ENCODE results near the gene SNRK. TPM values are rescaled to one million over a fixed set of nuclear protein-coding genes. Genes with fewer than 3 reads are reported as not detected.

Gene SNRK
- total RNA-seq, 1 donor, result 21.2 TPM

- no peak for TF ChIP-seq CTCF (IDR thresholded peaks at IDR 0.05; ENCODE audit: insufficient read depth, low read depth, low read length)
- no peak overlapping the region for H3K4me3 ChIP-seq (ENCODE audit: low read depth, low read length)
- DNase-seq (ENCODE audit: low read depth), result no peak
Observed at GRCh38 chr3:43346978-43347749, 60.8 kb downstream of the SNRK start.

- H3K4me3 ChIP-seq (ENCODE audit: low read depth, low read length), result no peak overlapping the region
- no peak for DNase-seq (ENCODE audit: low read depth)
- no peak for TF ChIP-seq CTCF (IDR thresholded peaks at IDR 0.05; ENCODE audit: insufficient read depth, low read depth, low read length)
Observed at GRCh38 chr3:43347774-43348173, 61.4 kb downstream of the SNRK start.

- no peak for TF ChIP-seq CTCF (IDR thresholded peaks at IDR 0.05; ENCODE audit: insufficient read depth, low read depth, low read length)
- no peak for DNase-seq (ENCODE audit: low read depth)
- H3K4me3 ChIP-seq (ENCODE audit: low read depth, low read length), result no peak overlapping the region
Observed at GRCh38 chr3:43348350-43348749, 62.0 kb downstream of the SNRK start.

GRCh38 chr3:43348852-43349574, 62.7 kb downstream of the SNRK start:
- no peak for TF ChIP-seq CTCF (IDR thresholded peaks at IDR 0.05; ENCODE audit: insufficient read depth, low read depth, low read length)
- DNase-seq (ENCODE audit: low read depth), result no peak
- no peak overlapping the region for H3K4me3 ChIP-seq (ENCODE audit: low read depth, low read length)

GRCh38 chr3:43349716-43350115, 63.4 kb downstream of the SNRK start:
- H3K4me3 ChIP-seq (ENCODE audit: low read depth, low read length), result no peak overlapping the region
- TF ChIP-seq CTCF (IDR thresholded peaks at IDR 0.05; ENCODE audit: insufficient read depth, low read depth, low read length), result no peak
- DNase-seq (ENCODE audit: low read depth), result no peak

- no peak overlapping the region for H3K4me3 ChIP-seq (ENCODE audit: low read depth, low read length)
- no peak for DNase-seq (ENCODE audit: low read depth)
- TF ChIP-seq CTCF (IDR thresholded peaks at IDR 0.05; ENCODE audit: insufficient read depth, low read depth, low read length), result no peak
Observed at GRCh38 chr3:43353393-43353792, 67.1 kb downstream of the SNRK start.
